ENCODE results near the gene NOS1AP.
A peak's percentile ranks its signal among the peaks of the same experiment; 100 is the strongest.
"Not testable (repeated sequence)": the region's sequence is repeated elsewhere in the genome, so short reads cannot be mapped to it uniquely, and the experiment has no call there.

The NOS1AP gene

DNA sequence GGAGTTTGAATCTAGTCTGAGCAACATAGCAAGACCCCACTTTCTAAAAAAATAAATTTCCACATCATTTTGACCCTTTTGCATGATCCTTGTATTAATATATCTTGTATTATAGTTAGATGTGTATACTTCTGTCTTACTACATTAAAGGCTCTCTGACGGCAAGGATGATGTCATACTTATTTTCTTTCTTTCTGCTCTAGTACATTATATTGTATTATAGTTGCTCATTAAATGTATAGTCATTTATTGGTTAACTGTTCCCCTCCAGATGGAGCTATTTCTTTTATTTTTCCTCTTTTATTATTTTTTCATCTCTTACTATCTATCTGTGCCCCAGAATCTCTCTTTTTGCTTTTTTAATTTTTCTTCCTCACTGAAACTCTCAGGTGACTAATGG is 30.9 kb upstream of the NOS1AP start:
- Mint-ChIP-seq H3K9me3 (no peaks in the 10 kb centered on the region), H3K27ac (no peak overlapping the region), H3K36me3 (ENCODE audit: low read depth) (no peaks in the 10 kb centered on the region), H3K4me3 (no peak overlapping the region), H3K4me1 (ENCODE audit: low read depth) (peaks cover 2% of the 10 kb centered on the region), H3K27me3 (ENCODE audit: low read depth) (peaks cover 15% of the 10 kb centered on the region)

DNA sequence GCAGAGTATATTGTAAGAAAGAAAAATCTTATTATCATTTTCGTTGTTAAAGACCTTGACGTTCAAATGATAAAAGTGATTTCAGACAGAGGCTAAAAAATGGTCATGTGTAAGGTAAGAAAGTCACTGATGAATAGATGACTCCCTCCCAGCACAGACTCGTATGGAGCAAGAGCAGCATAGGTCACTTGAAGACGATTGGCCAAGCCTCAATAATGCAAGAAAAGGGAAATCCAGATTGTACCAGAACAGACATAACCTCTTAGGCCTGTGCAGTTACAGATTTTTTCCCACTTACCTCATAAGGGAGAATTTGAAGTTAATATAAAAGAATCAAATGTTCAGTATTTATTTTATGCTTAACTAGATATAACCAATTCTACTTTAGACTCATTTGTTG is 29.5 kb upstream of the NOS1AP start:
- Mint-ChIP-seq H3K27me3 (ENCODE audit: low read depth) (peaks cover 20% of the 10 kb centered on the region), H3K36me3 (ENCODE audit: low read depth) (no peaks in the 10 kb centered on the region), H3K27ac (no peak overlapping the region), H3K4me1 (ENCODE audit: low read depth) (peaks cover 2% of the 10 kb centered on the region), H3K4me3 (no peak overlapping the region), H3K9me3 (no peaks in the 10 kb centered on the region)

GRCh38 chr1:162040657-162041056 is 28.8 kb upstream of the NOS1AP start:
- Mint-ChIP-seq H3K36me3 (ENCODE audit: low read depth) (no peaks in the 10 kb centered on the region), H3K4me3 (no peak overlapping the region), H3K27ac (no peak overlapping the region), H3K4me1 (ENCODE audit: low read depth) (peaks cover 2% of the 10 kb centered on the region), H3K27me3 (ENCODE audit: low read depth) (peaks cover 20% of the 10 kb centered on the region), H3K9me3 (no peaks in the 10 kb centered on the region)

GRCh38 chr1:162042361-162042760 is 27.1 kb upstream of the NOS1AP start:
- Mint-ChIP-seq H3K4me1 (ENCODE audit: low read depth) (peaks cover 2% of the 10 kb centered on the region), H3K36me3 (ENCODE audit: low read depth) (no peaks in the 10 kb centered on the region), H3K4me3 (no peak overlapping the region), H3K27me3 (ENCODE audit: low read depth) (peaks cover 23% of the 10 kb centered on the region), H3K27ac (no peak overlapping the region), H3K9me3 (no peaks in the 10 kb centered on the region)

- Mint-ChIP-seq H3K27me3 (ENCODE audit: low read depth) (peaks cover 32% of the 10 kb centered on the region), H3K4me3 (no peak overlapping the region)
Observed at GRCh38 chr1:162046921-162047320, 22.6 kb upstream of the NOS1AP start.

GRCh38 chr1:162053949-162054348 is 15.5 kb upstream of the NOS1AP start:
- not testable (repeated sequence) for H3K9me3 Mint-ChIP-seq; H3K36me3 Mint-ChIP-seq (ENCODE audit: low read depth); H3K4me3 Mint-ChIP-seq; H3K27ac Mint-ChIP-seq; H3K27me3 Mint-ChIP-seq (ENCODE audit: low read depth); H3K4me1 Mint-ChIP-seq (ENCODE audit: low read depth)

More at GRCh38 chr1:162046921-162047320, 22.6 kb upstream of the NOS1AP start:
- H3K27ac Mint-ChIP-seq, result no peak overlapping the region
- H3K36me3 Mint-ChIP-seq (ENCODE audit: low read depth), result no peaks in the 10 kb centered on the region
- no peaks in the 10 kb centered on the region for H3K9me3 Mint-ChIP-seq
- H3K4me1 Mint-ChIP-seq (ENCODE audit: low read depth), result no peaks in the 10 kb centered on the region

DNA sequence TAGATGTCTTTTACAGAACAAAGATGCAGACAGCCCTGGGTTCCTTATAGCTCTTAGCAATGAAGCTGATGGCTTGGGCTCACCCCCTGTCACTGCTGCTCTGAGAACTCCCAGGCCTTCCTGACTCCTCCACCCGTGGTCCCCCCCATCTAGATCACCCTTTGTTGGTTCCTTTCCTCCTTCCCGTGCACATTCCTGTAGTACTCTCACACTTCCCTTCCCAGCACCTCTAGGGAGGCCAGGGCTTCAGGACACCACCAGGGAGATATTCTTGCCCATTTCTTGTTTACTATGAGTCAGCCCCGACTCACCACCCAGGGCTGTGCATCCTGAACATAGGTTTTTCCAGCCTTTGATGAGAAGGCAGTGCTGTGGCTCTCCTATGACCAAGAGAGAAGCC is 14.4 kb upstream of the NOS1AP start:
- H3K4me3 Mint-ChIP-seq, result no peak overlapping the region
- no peak overlapping the region for H3K27ac Mint-ChIP-seq
- H3K36me3 Mint-ChIP-seq (ENCODE audit: low read depth), result no peaks in the 10 kb centered on the region
- no peaks in the 10 kb centered on the region for H3K9me3 Mint-ChIP-seq
- peaks cover 7% of the 10 kb centered on the region for H3K27me3 Mint-ChIP-seq (ENCODE audit: low read depth)
- H3K4me1 Mint-ChIP-seq (ENCODE audit: low read depth), result no peaks in the 10 kb centered on the region

DNA sequence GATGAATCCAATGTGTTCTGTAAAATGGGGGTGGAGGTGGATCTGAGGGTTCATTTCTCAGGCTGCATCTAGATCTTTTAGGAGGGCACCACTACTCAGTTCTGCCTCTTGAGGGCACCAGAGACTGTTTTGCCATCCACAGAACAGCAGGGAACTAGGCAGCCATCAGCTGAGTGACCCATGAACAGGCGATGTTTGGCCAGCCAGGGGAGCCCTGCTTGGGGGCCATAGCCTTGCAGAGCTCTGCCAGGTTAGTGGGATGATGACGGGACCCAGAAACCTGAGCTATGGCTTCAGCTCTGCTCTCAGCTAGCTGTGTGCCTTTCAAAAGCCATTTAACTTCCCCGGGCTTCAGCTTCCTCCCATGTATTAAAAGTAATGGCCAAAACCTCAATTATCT is 13.4 kb upstream of the NOS1AP start:
- no peaks in the 10 kb centered on the region for H3K9me3 Mint-ChIP-seq
- no peaks in the 10 kb centered on the region for H3K4me1 Mint-ChIP-seq (ENCODE audit: low read depth)
- H3K27ac Mint-ChIP-seq, result no peak overlapping the region
- peaks cover 7% of the 10 kb centered on the region for H3K27me3 Mint-ChIP-seq (ENCODE audit: low read depth)
- no peaks in the 10 kb centered on the region for H3K36me3 Mint-ChIP-seq (ENCODE audit: low read depth)
- H3K4me3 Mint-ChIP-seq, result no peak overlapping the region

DNA sequence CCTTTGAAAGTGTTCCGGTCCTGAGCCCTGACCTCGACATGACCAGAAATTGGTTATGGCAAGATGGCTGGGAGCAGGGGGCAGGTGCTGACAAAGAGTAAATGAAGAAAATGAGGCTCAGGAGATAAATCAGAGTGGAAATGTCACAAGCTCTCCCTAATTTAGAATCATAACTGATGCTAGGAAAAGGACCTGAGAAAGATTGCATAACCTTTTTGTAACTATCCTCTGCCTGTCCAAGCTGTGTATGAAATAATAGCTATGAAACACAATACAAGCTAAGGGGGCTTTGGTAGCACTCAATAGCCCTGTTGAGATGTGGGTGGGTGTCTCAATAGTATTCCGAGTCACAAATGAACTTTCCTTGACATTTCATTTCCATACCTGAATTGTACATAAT is 12.9 kb upstream of the NOS1AP start:
- Mint-ChIP-seq H3K9me3 (no peaks in the 10 kb centered on the region), H3K27me3 (ENCODE audit: low read depth) (peaks cover 7% of the 10 kb centered on the region), H3K4me1 (ENCODE audit: low read depth) (no peaks in the 10 kb centered on the region), H3K27ac (no peak overlapping the region), H3K4me3 (no peak overlapping the region), H3K36me3 (ENCODE audit: low read depth) (no peaks in the 10 kb centered on the region)

- Mint-ChIP-seq H3K4me1 (ENCODE audit: low read depth) (no peaks in the 10 kb centered on the region), H3K27me3 (ENCODE audit: low read depth) (peaks cover 26% of the 10 kb centered on the region), H3K27ac (no peak overlapping the region), H3K36me3 (ENCODE audit: low read depth) (no peaks in the 10 kb centered on the region), H3K9me3 (no peaks in the 10 kb centered on the region), H3K4me3 (no peak overlapping the region)
Observed at GRCh38 chr1:162059721-162060120, 9.8 kb upstream of the NOS1AP start.

GRCh38 chr1:162060314-162060713 is 9.2 kb upstream of the NOS1AP start:
- no peaks in the 10 kb centered on the region for H3K36me3 Mint-ChIP-seq (ENCODE audit: low read depth)
- H3K27ac Mint-ChIP-seq, result no peak overlapping the region
- H3K4me1 Mint-ChIP-seq (ENCODE audit: low read depth), result no peaks in the 10 kb centered on the region
- peaks cover 31% of the 10 kb centered on the region for H3K27me3 Mint-ChIP-seq (ENCODE audit: low read depth)
- no peaks in the 10 kb centered on the region for H3K9me3 Mint-ChIP-seq
- no peak overlapping the region for H3K4me3 Mint-ChIP-seq

DNA sequence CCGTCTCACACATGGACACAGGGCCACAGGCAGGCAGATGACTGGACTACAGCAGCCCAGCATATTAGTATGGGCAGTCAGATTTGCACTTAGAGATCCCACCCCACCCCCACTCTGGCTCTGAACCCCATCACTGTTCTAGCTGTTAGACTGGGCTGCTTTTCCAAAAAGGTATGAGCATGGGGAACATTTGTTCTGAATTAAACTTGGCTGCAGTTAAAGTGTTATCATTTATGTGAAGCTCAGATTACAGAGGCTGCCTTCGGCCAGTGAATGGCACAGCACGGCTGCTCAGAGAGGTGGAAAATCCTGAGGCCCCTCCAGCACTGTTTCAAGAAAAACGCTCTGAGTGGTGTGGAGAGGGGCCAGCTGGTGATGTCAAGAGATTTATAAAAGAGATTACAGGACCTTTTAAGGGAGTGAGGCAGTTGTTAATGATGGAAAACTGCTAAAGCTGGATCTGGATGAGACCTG is 6.9 kb upstream of the NOS1AP start:
- no peaks in the 10 kb centered on the region for H3K9me3 Mint-ChIP-seq
- H3K36me3 Mint-ChIP-seq (ENCODE audit: low read depth), result no peaks in the 10 kb centered on the region
- H3K27me3 Mint-ChIP-seq (ENCODE audit: low read depth), result peaks cover 44% of the 10 kb centered on the region
- no peaks in the 10 kb centered on the region for H3K4me1 Mint-ChIP-seq (ENCODE audit: low read depth)
- H3K27ac Mint-ChIP-seq, result no peak overlapping the region
- no peak overlapping the region for H3K4me3 Mint-ChIP-seq

- Mint-ChIP-seq H3K4me1 (ENCODE audit: low read depth) (peaks cover 3% of the 10 kb centered on the region), H3K27me3 (ENCODE audit: low read depth) (peaks cover 56% of the 10 kb centered on the region), H3K4me3 (no peak overlapping the region), H3K9me3 (no peaks in the 10 kb centered on the region), H3K27ac (no peak overlapping the region), H3K36me3 (ENCODE audit: low read depth) (no peaks in the 10 kb centered on the region)
Observed at GRCh38 chr1:162065016-162065415, 4.5 kb upstream of the NOS1AP start.

DNA sequence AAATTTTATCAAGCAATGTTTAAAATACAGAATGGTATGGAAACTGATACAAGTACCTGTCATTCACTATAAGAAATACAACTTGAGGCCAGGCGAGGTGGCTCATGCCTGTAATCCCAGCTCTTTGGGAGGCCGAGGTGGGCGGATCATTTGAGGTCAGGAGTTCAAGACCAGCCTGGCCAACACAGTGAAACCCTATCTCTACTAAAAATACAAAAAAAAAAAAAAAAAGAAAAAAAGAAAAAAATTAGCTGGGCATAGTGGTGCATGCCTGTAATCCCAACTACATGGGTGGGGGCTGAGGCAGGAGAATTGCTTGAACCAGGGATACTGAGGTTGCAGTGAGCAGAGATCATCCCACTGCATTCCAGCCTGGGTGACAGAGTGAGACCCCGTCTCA is 2.7 kb upstream of the NOS1AP start:
- H3K4me3 Mint-ChIP-seq; H3K4me1 Mint-ChIP-seq (ENCODE audit: low read depth); H3K27ac Mint-ChIP-seq; H3K36me3 Mint-ChIP-seq (ENCODE audit: low read depth); H3K9me3 Mint-ChIP-seq: not testable (repeated sequence)
- H3K27me3 Mint-ChIP-seq (ENCODE audit: low read depth), result peaks cover 74% of the 10 kb centered on the region

DNA sequence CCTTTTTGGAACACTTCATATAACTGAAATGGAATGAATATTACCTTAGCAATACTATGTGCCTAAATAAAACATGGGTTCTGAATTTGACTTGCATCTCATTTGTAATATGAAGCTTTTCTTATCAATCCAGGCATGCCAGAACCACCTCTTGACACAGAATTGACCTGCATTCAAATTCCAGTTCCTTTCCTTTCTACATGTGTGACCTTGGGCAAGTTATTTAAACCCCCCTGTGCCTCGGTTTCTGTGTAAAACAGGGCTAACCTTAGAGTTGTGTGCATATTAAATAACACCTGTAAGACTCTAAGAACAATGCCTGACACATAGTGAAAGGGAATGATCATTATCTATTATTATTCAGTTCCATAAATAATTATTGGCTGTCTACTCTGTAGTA is 2.0 kb upstream of the NOS1AP start:
- Mint-ChIP-seq H3K27me3 (ENCODE audit: low read depth) (peaks cover 76% of the 10 kb centered on the region), H3K9me3 (no peaks in the 10 kb centered on the region), H3K27ac (no peak overlapping the region), H3K4me3 (no peak overlapping the region), H3K4me1 (ENCODE audit: low read depth) (peaks cover 5% of the 10 kb centered on the region), H3K36me3 (ENCODE audit: low read depth) (no peaks in the 10 kb centered on the region)

DNA sequence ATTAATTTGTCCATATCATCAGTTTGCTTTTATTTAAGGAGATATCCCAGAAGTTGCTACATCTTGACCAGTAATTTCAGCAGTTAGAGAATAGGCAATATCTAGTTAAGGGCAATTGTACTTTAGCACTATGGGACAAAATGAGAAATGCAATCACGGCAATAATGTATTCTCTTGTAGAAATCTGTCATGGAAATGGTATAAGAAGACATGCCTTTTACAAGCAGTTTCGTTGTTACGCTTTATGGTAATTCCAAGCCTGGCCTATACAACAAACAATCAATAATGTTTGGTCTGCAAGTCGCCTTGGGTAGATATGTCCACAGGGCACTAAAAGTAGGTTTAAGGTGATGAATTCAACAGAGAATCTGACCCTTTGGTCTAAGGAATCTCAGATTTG is 1.2 kb upstream of the NOS1AP start:
- H3K9me3 Mint-ChIP-seq, result no peaks in the 10 kb centered on the region
- H3K4me1 Mint-ChIP-seq (ENCODE audit: low read depth), result peaks cover 5% of the 10 kb centered on the region
- H3K4me3 Mint-ChIP-seq, result peak overlapping the region; percentile 54
- H3K27me3 Mint-ChIP-seq (ENCODE audit: low read depth), result peaks cover 74% of the 10 kb centered on the region
- H3K36me3 Mint-ChIP-seq (ENCODE audit: low read depth), result no peaks in the 10 kb centered on the region
- no peak overlapping the region for H3K27ac Mint-ChIP-seq
